SK-N-SH (cell line): ENCODE data around the gene LRCOL1. TPM values are rescaled to one million over a fixed set of nuclear protein-coding genes. Genes with fewer than 3 reads are reported as not detected.

Source experiments
- CTCF ChIA-PET: fragments of 300-600, 350-600 bp; formaldehyde crosslinking; extraction: SDS; loops from one replicate; lab custom pipeline; 2021; lab: Yijun Ruan, JAX
- POLR2A ChIA-PET: fragments of 350-600 bp; sonication (Branson Sonifier 250); formaldehyde crosslinking; extraction: SDS; loops from one replicate; lab custom pipeline; 2020; ENCODE audit warnings: antibody characterized with exemption, inconsistent platforms; lab: Yijun Ruan, JAX
- DNase-seq: peaks from one replicate; pipeline ENCODE4 v3.0.0; 2012
- H2AFZ ChIP-seq: fragments of 200-600 bp; sonication (generic); 2 replicates; pipeline ENCODE4 v1.8.1; 2016; ENCODE audit warnings: antibody characterized with exemption, mild to moderate bottlenecking, low read depth
- H3F3A ChIP-seq: fragments of 200-600 bp; sonication (generic); replicated peaks from 2 replicates; pipeline ENCODE3; 2016; ENCODE audit warnings: antibody characterized with exemption, mild to moderate bottlenecking; ENCODE audit not compliant: insufficient read depth
- H3K27ac ChIP-seq, 2 experiments: fragments of 200-500 bp in 1 of 2; fragments of 200-600 bp in 1 of 2; sonication (Bioruptor generic) in 1 of 2; sonication (generic), shearing (Covaris generic) in 1 of 2; 2 replicates each; pipeline versions ENCODE4 v1.5.1 to v1.6.1; 2014 to 2016; ENCODE audit warnings: low read depth in 2 of 2, inconsistent platforms in 1 of 2, low read length in 1 of 2, mild to moderate bottlenecking in 1 of 2, mixed read lengths in 1 of 2
- H3K27me3 ChIP-seq: fragments of 200-600 bp; sonication (generic), shearing (Covaris generic); 2 replicates; pipeline ENCODE4 v1.6.1; 2016; ENCODE audit warnings: mixed run types; ENCODE audit not compliant: insufficient read depth
- H3K36me3 ChIP-seq, 2 experiments: fragments of 200-500 bp in 1 of 2; fragments of 200-600 bp in 1 of 2; sonication (Bioruptor generic) in 1 of 2; sonication (generic) in 1 of 2; replicated peaks in 1 of 2; 2 replicates each; pipeline versions ENCODE3 to v1.5.1; 2014 to 2016; ENCODE audit warnings: low read length in 1 of 2, mild to moderate bottlenecking in 1 of 2; ENCODE audit not compliant: insufficient read depth in 2 of 2, control insufficient read depth in 1 of 2
- H3K4me1 ChIP-seq, 2 experiments: fragments of 200-500 bp in 1 of 2; fragments of 200-600 bp in 1 of 2; sonication (Bioruptor generic) in 1 of 2; sonication (generic), shearing (Covaris generic) in 1 of 2; 2 replicates each; pipeline versions ENCODE4 v1.5.1 to v1.6.1; 2014 to 2016; ENCODE audit warnings: low read depth in 1 of 2, low read length in 1 of 2, mixed run types in 1 of 2; ENCODE audit not compliant: insufficient read depth in 2 of 2, control insufficient read depth in 1 of 2
- H3K4me2 ChIP-seq: fragments of 200-600 bp; sonication (generic), shearing (Covaris generic); 2 replicates; pipeline ENCODE4 v1.6.1; 2017; ENCODE audit warnings: mixed run types
- H3K4me3 ChIP-seq, 2 experiments: fragments of 200-500 bp in 1 of 2; fragments of 200-600 bp in 1 of 2; sonication (Bioruptor generic) in 1 of 2; sonication (generic), shearing (Covaris generic) in 1 of 2; 2 replicates each; pipeline versions ENCODE4 v1.5.1 to v1.8.1; 2014 to 2016; ENCODE audit warnings: low read depth in 2 of 2, inconsistent platforms in 1 of 2, low read length in 1 of 2, mild to moderate bottlenecking in 1 of 2, mixed read lengths in 1 of 2, moderate library complexity in 1 of 2
- H3K79me2 ChIP-seq: fragments of 200-600 bp; sonication (generic); 2 replicates; pipeline ENCODE4 v1.8.1; 2017; ENCODE audit warnings: mild to moderate bottlenecking; ENCODE audit not compliant: insufficient read depth
- H3K9ac ChIP-seq: fragments of 200-600 bp; sonication (generic); 2 replicates; pipeline ENCODE4 v1.6.1; 2017; ENCODE audit warnings: mixed run types
- H3K9me2 ChIP-seq: fragments of 200-600 bp; sonication (generic); 2 replicates; pipeline ENCODE4 v1.6.1; 2017; ENCODE audit warnings: mixed run types
- H3K9me3 ChIP-seq: fragments of 200-600 bp; sonication (generic); 2 replicates; pipeline ENCODE4 v1.6.1; 2017; ENCODE audit warnings: mixed run types, mild to moderate bottlenecking, moderate library complexity
- H4K20me1 ChIP-seq: fragments of 200-600 bp; sonication (generic); 2 replicates; pipeline ENCODE4 v1.6.1; 2017; ENCODE audit warnings: mild to moderate bottlenecking, mixed run types; ENCODE audit not compliant: insufficient read depth
- CHD2 ChIP-seq: fragments of 150-350 bp; IDR thresholded peaks from 2 replicates; pipeline ENCODE4 v1.6.1; 2018; ENCODE audit warnings: low read length; ENCODE audit not compliant: partially characterized antibody
- CTCF ChIP-seq: fragments of 200-600 bp; sonication (generic); IDR thresholded peaks from 2 replicates; pipeline ENCODE4 v1.6.1; 2017; ENCODE audit warnings: antibody characterized with exemption, mild to moderate bottlenecking, moderate library complexity
- FOSL2 ChIP-seq: IDR thresholded peaks from 2 replicates; pipeline ENCODE4 v1.4.0; 2012; ENCODE audit warnings: low read depth, mild to moderate bottlenecking, moderate library complexity, borderline replicate concordance
- IRF3 ChIP-seq: fragments of 150-350 bp; IDR thresholded peaks from 2 replicates; pipeline ENCODE4 v1.6.1; 2016; ENCODE audit warnings: mild to moderate bottlenecking, low read depth, low read length
- MEF2A ChIP-seq: IDR thresholded peaks from 2 replicates; pipeline ENCODE4 v1.4.0; 2012; ENCODE audit warnings: low read depth, borderline replicate concordance
- NRF1 ChIP-seq: IDR thresholded peaks from 2 replicates; pipeline ENCODE4 v1.6.1; 2012; ENCODE audit warnings: low read depth, mild to moderate bottlenecking, low read length
- PBX3 ChIP-seq: IDR thresholded peaks from 2 replicates; pipeline ENCODE4; 2012
- RCOR1 ChIP-seq: fragments of 150-350 bp; IDR thresholded peaks from 2 replicates; pipeline ENCODE4 v1.6.1; 2017; ENCODE audit warnings: antibody characterized with exemption, low read length
- RFX5 ChIP-seq: IDR thresholded peaks from 2 replicates; pipeline ENCODE4 v1.6.1; 2012; ENCODE audit warnings: mild to moderate bottlenecking, improper control_type of control experiment, low read length
- RXRA ChIP-seq: IDR thresholded peaks from 2 replicates; pipeline ENCODE4 v1.4.0; 2012; ENCODE audit warnings: low read depth, mild to moderate bottlenecking, borderline replicate concordance
- USF1 ChIP-seq: IDR thresholded peaks from 2 replicates; pipeline ENCODE4 v1.4.0; 2012; ENCODE audit warnings: low read depth, borderline replicate concordance
- USF2 ChIP-seq: fragments of 150-350 bp; IDR thresholded peaks from 2 replicates; pipeline ENCODE4 v1.6.1; 2017; ENCODE audit warnings: antibody characterized with exemption, low read length, low read depth, borderline replicate concordance
- WGBS: methylation state at CpG from one replicate; pipeline ENCODE4 v1.1.6; 2017; ENCODE audit warnings: low lambda C conversion rate; 5-methylcytosine and 5-hydroxymethylcytosine counted together
- polyA plus RNA-seq, 3 experiments: library from polyadenylated mRNA; depleted of rRNA; stranded (reverse); fragments of >200 nt; gene quantifications; 2 replicates each; pipeline ENCODE4 v1.2.3, GENCODE V29; 2012

The LRCOL1 gene
- polyA plus RNA-seq, 1 of the 3 experiments (the other 2 are of a cell fraction): 1.1 TPM

GRCh38 chr12:132575661-132576060 is 34.7 kb downstream of the LRCOL1 start (continued):
- TF ChIP-seq CTCF: no peak
- no peak for TF ChIP-seq NRF1

GRCh38 chr12:132574271-132574996 is 35.9 kb downstream of the LRCOL1 start:
- H3K4me3 ChIP-seq: no peak overlapping the region
- no peaks in the 10 kb centered on the region for H3K9me3 ChIP-seq
- peaks cover 4% of the 10 kb centered on the region for H3F3A ChIP-seq
- 100% methylated on average over 5 of the region's 39 CpGs for WGBS
- H4K20me1 ChIP-seq: no peaks in the 10 kb centered on the region
- DNase-seq: no peak
- no peak overlapping the region for H3K9ac ChIP-seq
- H3K36me3 ChIP-seq: peaks cover 0 to 67% of the 10 kb centered on the region in 2 experiments
- no peak overlapping the region for H3K4me2 ChIP-seq
- no peaks in the 10 kb centered on the region for H3K27me3 ChIP-seq
- H2AFZ ChIP-seq: no peak overlapping the region
- H3K4me1 ChIP-seq: no peaks in the 10 kb centered on the region
- no peak overlapping the region for H3K27ac ChIP-seq
- CTCF ChIA-PET: interaction anchor here (1.6 kb wide), 1 partner anchor 13 kb away, joined by 6 read pairs; no protein-coding TSS in a partner anchor
- TF ChIP-seq MEF2A (no peak), USF1 (no peak), FOSL2 (no peak), RXRA (no peak), PBX3 (no peak), CHD2 (no peak), CTCF (no peak), USF2 (no peak), IRF3 (no peak), RFX5 (no peak), RCOR1 (no peak)
- POLR2A ChIA-PET: no interaction called here
- no peaks in the 10 kb centered on the region for H3K9me2 ChIP-seq
- H3K79me2 ChIP-seq: no peaks in the 10 kb centered on the region
